GM12875 (cell line): Measurements from ENCODE around the gene UQCR11.
A peak's percentile ranks its signal among the peaks of the same experiment; 100 is the strongest.

Experiments
- H3K4me3 ChIP-seq: one replicate; pipeline ENCODE4 v1.5.1; 2011; ENCODE audit warnings: low read depth, low read length, control low read depth
- TF ChIP-seq, protein P1 (sequence below): IDR thresholded peaks from 2 replicates; pipeline ENCODE4 v1.5.1; 2011; ENCODE audit warnings: low read depth, mild to moderate bottlenecking, control low read depth, inconsistent platforms, low read length, moderate library complexity, borderline replicate concordance; ENCODE audit not compliant: insufficient read depth

Gene UQCR11

DNA sequence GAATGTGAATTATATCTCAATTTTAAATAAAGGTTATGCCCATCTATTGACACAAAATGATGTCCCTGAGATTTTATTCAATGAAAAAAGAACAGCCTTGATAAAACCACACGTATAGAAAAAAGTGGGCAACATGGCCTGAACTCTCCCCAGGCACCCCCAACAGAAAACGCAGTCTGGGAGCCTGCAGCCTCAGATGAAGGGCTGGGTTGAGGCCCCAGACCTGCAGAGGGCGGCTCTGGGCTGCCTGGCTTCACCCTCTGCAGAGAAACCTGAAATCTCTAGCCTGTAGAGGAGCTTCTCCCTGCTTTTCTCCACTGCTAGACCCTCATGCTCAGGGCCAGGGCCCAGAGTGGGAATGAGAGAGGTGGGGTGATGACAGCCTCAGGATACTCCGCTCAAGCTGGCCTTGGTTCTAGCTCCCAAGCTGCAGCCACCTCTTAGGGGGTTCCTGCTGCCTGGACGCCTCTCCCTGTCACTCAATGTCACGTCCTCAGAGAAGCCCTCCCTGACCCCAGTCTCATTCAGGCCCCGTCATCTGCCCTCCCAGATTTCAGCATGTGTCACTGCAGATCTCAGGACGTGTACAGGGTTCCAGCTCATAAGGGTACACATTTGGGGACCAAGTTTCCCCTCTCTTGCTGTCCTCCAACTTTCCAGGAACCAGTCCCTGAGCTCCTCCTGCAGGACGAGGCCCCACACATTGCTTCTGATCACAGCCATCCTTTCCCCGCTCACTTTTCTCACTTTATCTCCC, 14.4 kb downstream of the UQCR11 start:
- peak overlapping the region; percentile 89 for H3K4me3 ChIP-seq
- TF ChIP-seq, protein P1, sequence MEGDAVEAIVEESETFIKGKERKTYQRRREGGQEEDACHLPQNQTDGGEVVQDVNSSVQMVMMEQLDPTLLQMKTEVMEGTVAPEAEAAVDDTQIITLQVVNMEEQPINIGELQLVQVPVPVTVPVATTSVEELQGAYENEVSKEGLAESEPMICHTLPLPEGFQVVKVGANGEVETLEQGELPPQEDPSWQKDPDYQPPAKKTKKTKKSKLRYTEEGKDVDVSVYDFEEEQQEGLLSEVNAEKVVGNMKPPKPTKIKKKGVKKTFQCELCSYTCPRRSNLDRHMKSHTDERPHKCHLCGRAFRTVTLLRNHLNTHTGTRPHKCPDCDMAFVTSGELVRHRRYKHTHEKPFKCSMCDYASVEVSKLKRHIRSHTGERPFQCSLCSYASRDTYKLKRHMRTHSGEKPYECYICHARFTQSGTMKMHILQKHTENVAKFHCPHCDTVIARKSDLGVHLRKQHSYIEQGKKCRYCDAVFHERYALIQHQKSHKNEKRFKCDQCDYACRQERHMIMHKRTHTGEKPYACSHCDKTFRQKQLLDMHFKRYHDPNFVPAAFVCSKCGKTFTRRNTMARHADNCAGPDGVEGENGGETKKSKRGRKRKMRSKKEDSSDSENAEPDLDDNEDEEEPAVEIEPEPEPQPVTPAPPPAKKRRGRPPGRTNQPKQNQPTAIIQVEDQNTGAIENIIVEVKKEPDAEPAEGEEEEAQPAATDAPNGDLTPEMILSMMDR = peak; percentile 55

DNA sequence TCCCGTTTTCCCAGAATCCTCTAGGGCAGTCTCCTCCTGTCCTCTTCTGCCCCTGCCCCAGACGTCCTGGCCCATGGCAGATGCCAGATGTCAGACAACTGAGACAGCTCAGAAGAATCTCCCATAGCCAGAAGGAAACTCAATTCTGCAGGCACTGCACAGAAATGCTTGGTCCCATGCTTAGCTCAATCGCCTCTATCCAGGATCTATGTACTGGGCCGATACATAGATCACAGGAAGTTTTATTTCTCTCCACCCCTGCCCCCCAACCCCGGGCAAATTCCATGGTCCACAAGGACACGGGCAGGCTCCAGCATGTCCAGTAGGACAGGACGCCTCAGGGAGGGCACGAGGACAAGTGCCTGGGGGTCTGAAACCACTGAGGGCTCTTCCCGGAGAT, 17.4 kb downstream of the UQCR11 start:
- H3K4me3 ChIP-seq = no peak overlapping the region
- TF ChIP-seq, protein P1 = no peak

DNA sequence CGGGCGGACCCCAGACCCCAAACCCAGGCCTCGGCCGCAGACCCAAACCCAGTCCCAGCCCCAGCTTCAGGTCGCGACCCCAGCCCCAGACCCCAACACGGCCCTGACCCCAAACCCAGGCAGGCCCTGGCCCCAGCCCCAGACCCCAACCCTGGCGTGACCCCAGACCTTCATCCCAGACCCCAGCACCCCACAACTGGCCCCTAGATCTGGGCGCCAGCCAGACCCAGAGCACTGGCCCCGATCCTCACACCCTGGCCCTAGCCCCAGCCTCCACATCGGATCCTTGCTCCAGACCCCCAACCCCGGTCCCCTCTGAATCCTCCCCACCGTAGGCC, 20.1 kb downstream of the UQCR11 start:
- H3K4me3 ChIP-seq = no peak overlapping the region
- TF ChIP-seq, protein P1 = no peak

DNA sequence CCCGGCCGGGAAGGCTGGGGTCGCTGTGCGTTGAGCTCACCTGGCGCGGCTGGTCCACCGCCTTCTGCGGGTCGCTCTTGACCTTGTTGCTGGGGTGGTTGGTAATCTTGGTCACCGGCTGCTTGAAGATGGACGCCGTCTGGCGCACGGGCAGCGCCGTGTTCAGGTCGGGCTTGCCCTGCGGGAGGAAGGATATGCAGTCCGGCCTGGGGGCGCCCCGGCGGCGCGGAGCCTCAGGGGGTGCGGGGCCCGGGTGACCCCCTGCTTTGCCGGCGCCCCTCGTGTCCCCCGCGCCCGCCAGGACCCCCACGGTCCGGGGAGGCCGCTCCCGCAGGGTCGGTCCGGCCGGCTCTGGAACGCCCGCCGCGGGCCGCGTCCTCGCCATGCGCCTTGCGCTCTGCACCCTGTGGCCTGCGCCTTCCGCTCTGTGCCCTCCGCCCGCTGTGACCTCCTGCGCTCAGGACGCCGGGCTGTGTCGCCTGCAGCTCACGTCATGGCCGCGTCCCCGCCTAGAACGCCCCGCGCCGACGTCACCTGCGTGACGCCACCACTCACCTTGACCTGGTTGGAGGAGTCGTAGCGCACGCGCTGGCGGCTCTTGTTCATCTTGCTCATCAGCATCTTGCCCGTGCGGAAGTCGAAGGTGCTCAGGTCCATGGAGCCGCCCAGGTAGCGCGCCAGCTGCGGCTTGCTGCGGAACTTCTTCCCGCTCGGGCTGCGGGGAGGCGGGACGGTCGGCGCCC, 20.6 kb downstream of the UQCR11 start:
- TF ChIP-seq, protein P1 = no peak
- H3K4me3 ChIP-seq = no peak overlapping the region

DNA sequence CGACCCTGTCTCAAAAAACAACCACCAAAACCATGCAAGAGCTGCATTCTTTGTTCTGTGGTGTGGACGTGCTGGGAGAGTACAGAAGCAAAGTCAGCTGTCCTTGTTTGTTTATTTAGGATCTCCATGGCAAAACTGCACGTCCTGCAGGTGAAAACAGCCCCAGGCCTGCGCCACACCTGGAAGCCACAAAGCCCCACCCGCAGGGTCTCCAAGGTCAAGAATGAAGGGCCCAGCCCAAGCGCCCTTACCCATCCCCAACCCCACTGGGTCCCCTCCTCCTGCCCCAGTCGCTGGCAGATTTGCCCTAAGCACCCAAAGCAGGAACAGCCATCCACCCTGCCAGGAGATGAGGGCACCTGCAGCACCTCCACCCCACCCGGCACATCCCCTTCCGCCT, 23.1 kb downstream of the UQCR11 start:
- H3K4me3 ChIP-seq = no peak overlapping the region
- TF ChIP-seq, protein P1 = no peak

DNA sequence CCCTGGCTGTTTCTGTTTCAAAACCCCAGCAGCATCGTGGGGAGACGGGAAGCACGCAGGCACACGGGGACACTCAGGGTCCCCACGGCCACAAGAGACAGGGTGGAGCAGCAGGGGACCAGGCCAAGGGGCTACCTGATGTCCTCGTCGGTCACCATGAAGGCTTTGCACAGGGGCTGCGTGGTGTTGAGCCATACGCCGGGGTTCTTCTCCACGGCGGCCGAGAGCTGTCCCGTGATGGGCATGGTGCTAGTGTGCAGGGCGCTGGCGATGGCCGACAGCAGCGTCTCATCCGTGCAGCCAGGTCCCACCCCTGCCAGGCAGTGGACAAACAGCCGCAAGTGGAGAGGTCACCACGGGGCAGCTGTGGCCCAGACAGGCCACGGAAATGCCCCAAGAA, 24.3 kb downstream of the UQCR11 start:
- no peak overlapping the region for H3K4me3 ChIP-seq
- TF ChIP-seq, protein P1 = no peak

DNA sequence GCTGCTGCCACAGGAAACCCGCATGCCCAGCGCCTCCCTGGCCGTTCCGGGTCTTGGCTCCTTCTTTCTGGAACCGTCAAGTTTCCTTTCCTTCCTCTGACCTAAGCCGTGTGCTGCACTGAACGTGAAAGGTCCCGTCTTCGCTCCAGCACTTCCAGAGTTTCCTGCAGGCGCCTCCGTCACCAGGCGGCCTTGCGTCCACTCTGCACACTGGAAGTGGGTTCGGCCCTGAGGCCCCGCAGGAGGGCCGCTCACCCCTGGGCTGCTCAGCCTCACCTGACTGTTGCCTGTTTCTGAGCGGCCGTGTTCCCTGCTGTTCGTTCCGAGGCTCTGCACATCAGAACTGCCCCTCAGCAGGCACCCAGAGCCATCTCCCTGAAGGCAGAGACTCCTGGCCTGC, 24.9 kb downstream of the UQCR11 start:
- TF ChIP-seq, protein P1 = no peak
- no peak overlapping the region for H3K4me3 ChIP-seq
